Measurements from ENCODE around the gene SUPT5H. TPM values are rescaled to one million over a fixed set of nuclear protein-coding genes. Genes with fewer than 3 reads are reported as not detected.

SUPT5H gene
- total and polyA plus RNA-seq, 10 of the 15 experiments (the other 5 are each of a cell fraction or from before 2014, with no cell fraction given) = 27.2 to 194 (median 83.6) TPM

GRCh38 chr19:39430675-39431593 lies 14.4 kb upstream of the SUPT5H start (continued):
- no peak for TF ChIP-seq BCL11A (IDR thresholded peaks at IDR 0.05; ENCODE audit: low read depth, low read length)
- peak; percentile 10; the same call in 1 of the 2 replicates for TF ChIP-seq NR2F1 (conservative IDR thresholded peaks at IDR 0.05)
- no peak for TF ChIP-seq RB1 (IDR thresholded peaks at IDR 0.05; ENCODE audit: borderline replicate concordance)
- TF ChIP-seq YY1 (IDR thresholded peaks at IDR 0.05; ENCODE audit: low read depth, low read length) = no peak
- no peak for TF ChIP-seq JUND (IDR thresholded peaks at IDR 0.05; ENCODE audit: low read depth, low read length)
- TF ChIP-seq SPI1 (IDR thresholded peaks at IDR 0.05; ENCODE audit: borderline replicate concordance, insufficient read depth, low read depth, low read length) = no peak
- TF ChIP-seq MEF2A (IDR thresholded peaks at IDR 0.05; ENCODE audit: insufficient read depth, low read depth, low read length) = 0 out of 2 replicates have a peak, but pooled peaks have one; percentile 15
- no peak for TF ChIP-seq ZNF274 (IDR thresholded peaks at IDR 0.05; ENCODE audit: insufficient read depth, insufficient read length)
- TF ChIP-seq RAD51 (IDR thresholded peaks at IDR 0.05) = no peak
- no peak for TF ChIP-seq POU2F2 (IDR thresholded peaks at IDR 0.05; ENCODE audit: borderline replicate concordance, low read depth, low read length)

DNA sequence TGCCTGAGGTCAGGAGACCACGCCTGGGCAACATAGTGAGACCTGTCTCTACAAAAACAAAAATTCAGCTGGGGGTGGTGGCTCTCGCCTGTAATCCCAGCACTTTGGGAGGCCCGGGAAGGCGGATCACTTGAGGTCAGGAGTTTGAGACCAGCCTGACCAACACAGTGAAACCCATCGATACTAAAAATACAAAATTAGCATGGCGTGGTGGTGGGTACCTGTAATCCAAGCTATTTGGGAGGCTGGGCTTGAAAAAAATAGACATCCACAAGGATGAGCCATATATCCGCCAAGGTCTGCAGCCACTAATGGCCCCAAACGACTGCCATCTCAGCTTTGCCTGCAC lies 12.7 kb upstream of the SUPT5H start:
- POLR2A ChIA-PET = interaction anchor here (0.9 to 1.5 kb wide), 2 partner anchors 18 to 36 kb away, joined by 3 to 6 read pairs; no protein-coding TSS in a partner anchor
- RAD21 ChIA-PET (ENCODE audit: unreplicated experiment) = no interaction called here
- Histone ChIP-seq H3K27ac (ENCODE audit: control insufficient read depth, insufficient read depth) (no peak overlapping the region), H3K4me3 (no peak overlapping the region), H3K9ac (ENCODE audit: control insufficient read depth, insufficient read depth, low read length) (no peak overlapping the region), H3K4me1 (ENCODE audit: control insufficient read depth, insufficient read depth, low read length) (peaks cover 36% of the 10 kb centered on the region), H3K79me2 (ENCODE audit: control insufficient read depth, insufficient read depth, low read length) (peaks cover 36% of the 10 kb centered on the region), H3K27me3 (replicated peaks in 1 of 2; ENCODE audit: control insufficient read depth in 2 of 2, insufficient read depth in 2 of 2, low read length in 1 of 2) (no peaks in the 10 kb centered on the region), H3K4me2 (ENCODE audit: control insufficient read depth, insufficient read depth) (peak overlapping the region; percentile 44), H2AFZ (ENCODE audit: control insufficient read depth, low read depth, low read length) (no peak overlapping the region), H3K9me3 (replicated peaks; ENCODE audit: control insufficient read depth, insufficient read depth, low read length) (no peaks in the 10 kb centered on the region), H3K36me3 (ENCODE audit: control insufficient read depth in 2 of 2, insufficient read depth in 2 of 2, low read length in 1 of 2) (peaks cover 10 to 15% of the 10 kb centered on the region in 2 experiments), H4K20me1 (ENCODE audit: control insufficient read depth, insufficient read depth) (no peaks in the 10 kb centered on the region; the same call in 1 of the 2 replicates)
- DNase-seq (ENCODE audit: low read depth, low spot score) = no peak
- SMC1A ChIA-PET (ENCODE audit: uncharacterized antibody, unreplicated experiment) = interaction anchor here (0.6 to 1.6 kb wide), 2 partner anchors 18 to 77 kb away, joined by 3 to 4 read pairs; no protein-coding TSS in a partner anchor
- intact Hi-C loops (cut with micrococcal nuclease; ENCODE audit: unreplicated experiment) (no loop called here), in situ Hi-C loops (cut with MboI) (no loop called here)
- CTCF ChIA-PET = interaction anchor here (1.1 to 1.7 kb wide), 4 partner anchors 21 to 70 kb away, joined by 3 to 4 read pairs (median 3); partner anchors contain the start of gene PLEKHG2
- BruUV-seq (replicated peaks) = no TSS peak
- no peak for FAIRE-seq
- TF ChIP-seq RAD21 (IDR thresholded peaks at IDR 0.05; ENCODE audit: insufficient read depth, low read depth, low read length) (no peak), STAT3 (IDR thresholded peaks at IDR 0.05; ENCODE audit: low read depth, low read length) (no peak), POLR2AphosphoS5 (IDR thresholded peaks at IDR 0.05; ENCODE audit: low read length) (peak; percentile 46; the same call in 1 of the 2 replicates), IKZF1 (conservative IDR thresholded peaks at IDR 0.05) (no peak), CEBPB (IDR thresholded peaks at IDR 0.05; ENCODE audit: borderline replicate concordance in 1 of 2, low read depth in 2 of 2, low read length in 2 of 2) (no peak), PML (IDR thresholded peaks at IDR 0.05; ENCODE audit: low read length) (0 out of 2 replicates have a peak, but pooled peaks have one; percentile 3), CBX3 (IDR thresholded peaks at IDR 0.05; ENCODE audit: borderline replicate concordance, low read depth) (no peak)
- ATAC-seq = no peak
- 78% methylated on average over 8 of the region's 8 CpGs for WGBS (ENCODE audit: insufficient coverage, insufficient replicate concordance, low lambda C conversion rate, missing lambda C conversion rate)

Data from GM12878 (cell line).